ENCODE measurements around the gene SMPDL3A.

DNA sequence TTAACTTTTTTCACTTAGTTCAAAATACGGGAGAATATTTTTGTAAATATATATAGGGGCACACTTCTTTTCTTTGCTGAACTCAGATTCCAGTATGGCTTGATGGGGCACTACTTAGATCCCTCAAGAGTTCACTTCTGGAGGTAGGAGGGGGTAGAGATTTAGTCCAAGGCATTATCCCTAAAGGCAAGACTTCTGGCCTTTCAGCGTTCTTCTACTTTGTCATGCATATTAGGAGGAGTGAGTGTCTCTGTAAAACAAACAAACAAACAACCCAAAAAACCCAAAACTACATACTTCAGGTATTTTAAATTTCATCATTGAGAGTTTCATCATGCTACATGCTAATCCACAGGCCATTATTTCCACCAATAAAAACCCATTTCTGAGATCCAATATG lies 32.0 kb downstream of the SMPDL3A start:
- no peak for TF ChIP-seq MAX (IDR thresholded peaks at IDR 0.05)
- no peak for TF ChIP-seq JUN (IDR thresholded peaks at IDR 0.05; ENCODE audit: low read depth, low read length)
- no peak for TF ChIP-seq CEBPB (IDR thresholded peaks at IDR 0.05; ENCODE audit: low read depth, low read length)
- TF ChIP-seq CBX5 (IDR thresholded peaks at IDR 0.05; ENCODE audit: low read depth, low read length): no peak
- TF ChIP-seq, protein P1, sequence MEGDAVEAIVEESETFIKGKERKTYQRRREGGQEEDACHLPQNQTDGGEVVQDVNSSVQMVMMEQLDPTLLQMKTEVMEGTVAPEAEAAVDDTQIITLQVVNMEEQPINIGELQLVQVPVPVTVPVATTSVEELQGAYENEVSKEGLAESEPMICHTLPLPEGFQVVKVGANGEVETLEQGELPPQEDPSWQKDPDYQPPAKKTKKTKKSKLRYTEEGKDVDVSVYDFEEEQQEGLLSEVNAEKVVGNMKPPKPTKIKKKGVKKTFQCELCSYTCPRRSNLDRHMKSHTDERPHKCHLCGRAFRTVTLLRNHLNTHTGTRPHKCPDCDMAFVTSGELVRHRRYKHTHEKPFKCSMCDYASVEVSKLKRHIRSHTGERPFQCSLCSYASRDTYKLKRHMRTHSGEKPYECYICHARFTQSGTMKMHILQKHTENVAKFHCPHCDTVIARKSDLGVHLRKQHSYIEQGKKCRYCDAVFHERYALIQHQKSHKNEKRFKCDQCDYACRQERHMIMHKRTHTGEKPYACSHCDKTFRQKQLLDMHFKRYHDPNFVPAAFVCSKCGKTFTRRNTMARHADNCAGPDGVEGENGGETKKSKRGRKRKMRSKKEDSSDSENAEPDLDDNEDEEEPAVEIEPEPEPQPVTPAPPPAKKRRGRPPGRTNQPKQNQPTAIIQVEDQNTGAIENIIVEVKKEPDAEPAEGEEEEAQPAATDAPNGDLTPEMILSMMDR (IDR thresholded peaks at IDR 0.05; ENCODE audit: control extremely low read depth in 1 of 3, insufficient read depth in 1 of 3, low read depth in 1 of 3, low read length in 3 of 3): no peak
- no peak for TF ChIP-seq CBX8 (IDR thresholded peaks at IDR 0.05; ENCODE audit: borderline replicate concordance, low read depth, low read length)

Measured in H1 (cell line).